NCI-H1105 treated with DMSO at 0.1 percent for 48 hours (cell line): ENCODE measurements around the gene CTNNA3.
A peak's percentile ranks its signal among the peaks of the same experiment; 100 is the strongest.
"Not testable (repeated sequence)": the region's sequence is repeated elsewhere in the genome, so short reads cannot be mapped to it uniquely, and the experiment has no call there.

ENCODE experiments used
- DNase-seq: peaks from one replicate; lab custom pipeline; 2025; lab: John Stamatoyannopoulos, UW

The CTNNA3 gene

GRCh38 chr10:67602268-67602950, 93.6 kb downstream of the CTNNA3 start:
- DNase-seq, result no peak

- DNase-seq, result no peak
Observed at GRCh38 chr10:67599597-67599996, 96.4 kb downstream of the CTNNA3 start.

GRCh38 chr10:67596641-67597040, 99.4 kb downstream of the CTNNA3 start:
- no peak for DNase-seq

GRCh38 chr10:67587771-67588170, 108.2 kb downstream of the CTNNA3 start:
- DNase-seq, result no peak

- DNase-seq, result no peak
Observed at GRCh38 chr10:67575532-67575931, 120.5 kb downstream of the CTNNA3 start.

GRCh38 chr10:67573484-67573883, 122.5 kb downstream of the CTNNA3 start:
- DNase-seq, result no peak

- DNase-seq, result no peak
Observed at GRCh38 chr10:67571503-67571902, 124.5 kb downstream of the CTNNA3 start.

DNA sequence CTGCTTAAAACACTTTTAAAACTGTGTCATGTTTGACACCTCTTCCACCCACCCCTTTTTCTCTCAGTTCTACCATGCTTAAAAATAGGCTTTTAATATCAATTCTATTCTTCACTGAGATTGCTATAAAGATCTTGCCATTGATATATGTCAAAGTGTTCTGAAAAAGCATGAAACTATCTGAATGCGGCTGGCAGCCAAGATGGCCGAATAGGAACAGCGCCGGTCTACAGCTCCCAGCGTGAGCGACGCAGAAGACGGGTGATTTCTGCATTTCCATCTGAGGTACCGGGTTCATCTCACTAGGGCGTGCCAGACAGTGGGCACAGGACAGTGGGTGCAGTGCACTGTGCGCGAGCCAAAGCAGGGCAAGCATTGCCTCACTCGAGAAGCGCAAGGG, 137.7 kb downstream of the CTNNA3 start:
- not testable (repeated sequence) for DNase-seq

DNA sequence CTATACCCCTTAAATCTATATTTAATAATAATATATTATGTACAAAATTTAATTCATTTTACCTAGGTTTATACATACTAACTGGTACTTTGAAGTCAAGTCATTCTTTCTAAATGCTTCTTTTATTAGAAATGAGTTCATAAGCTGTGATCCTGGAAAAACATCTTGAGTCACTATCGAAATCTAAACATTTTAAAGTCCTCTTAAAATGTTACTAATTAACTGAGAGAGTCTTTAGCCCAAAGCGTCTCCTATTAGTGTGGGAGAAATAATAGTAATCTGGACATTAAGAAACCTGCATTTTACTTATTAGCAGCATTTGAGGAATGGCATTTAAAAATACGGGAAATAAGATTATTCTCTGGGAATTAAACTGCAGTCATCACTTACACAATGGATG, 142.7 kb downstream of the CTNNA3 start:
- DNase-seq, result no peak

GRCh38 chr10:67550838-67551402, 145.1 kb downstream of the CTNNA3 start:
- no peak for DNase-seq

DNA sequence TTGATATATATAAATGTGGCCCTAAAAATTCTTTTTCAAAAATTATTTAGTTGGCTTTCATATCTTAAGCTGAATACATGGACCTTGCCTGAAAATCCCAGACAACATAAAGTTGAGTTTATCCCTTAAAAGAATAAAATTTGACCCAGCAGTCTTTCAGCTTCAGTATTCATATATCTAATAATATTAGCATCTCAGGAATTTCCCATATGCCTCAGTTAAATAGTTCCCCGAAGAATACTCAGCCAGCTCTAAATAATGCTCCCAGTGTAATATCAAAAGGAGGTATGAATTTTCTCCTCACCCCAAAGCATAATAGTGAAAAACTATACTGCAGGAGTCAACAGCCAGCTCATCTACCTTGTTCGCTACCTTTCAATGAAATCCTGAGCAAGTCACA, 145.9 kb downstream of the CTNNA3 start:
- DNase-seq, result no peak

GRCh38 chr10:67549390-67549789, 146.6 kb downstream of the CTNNA3 start:
- DNase-seq, result no peak

GRCh38 chr10:67541411-67541810, 154.6 kb downstream of the CTNNA3 start:
- no peak for DNase-seq

GRCh38 chr10:67539312-67539711, 156.7 kb downstream of the CTNNA3 start:
- DNase-seq, result no peak

DNA sequence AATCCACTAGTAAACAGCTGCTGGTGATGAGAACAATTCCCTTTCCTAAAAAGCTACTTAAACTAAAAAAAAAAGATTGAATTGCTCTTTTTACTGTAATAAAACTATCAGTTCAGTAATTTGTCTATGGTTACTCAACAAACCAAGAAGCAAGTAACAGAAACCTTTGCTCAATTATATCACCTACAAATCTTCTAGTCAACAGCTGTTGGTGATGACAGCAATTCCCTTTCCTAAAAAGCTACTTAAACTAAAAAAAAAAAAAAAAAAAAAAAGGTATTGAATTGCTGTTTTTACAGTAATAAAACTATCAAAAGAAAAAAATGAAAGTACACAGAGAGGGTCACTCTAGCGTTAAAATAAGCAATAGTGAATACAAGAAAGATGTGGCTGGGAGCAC, 158.1 kb downstream of the CTNNA3 start:
- no peak for DNase-seq

DNA sequence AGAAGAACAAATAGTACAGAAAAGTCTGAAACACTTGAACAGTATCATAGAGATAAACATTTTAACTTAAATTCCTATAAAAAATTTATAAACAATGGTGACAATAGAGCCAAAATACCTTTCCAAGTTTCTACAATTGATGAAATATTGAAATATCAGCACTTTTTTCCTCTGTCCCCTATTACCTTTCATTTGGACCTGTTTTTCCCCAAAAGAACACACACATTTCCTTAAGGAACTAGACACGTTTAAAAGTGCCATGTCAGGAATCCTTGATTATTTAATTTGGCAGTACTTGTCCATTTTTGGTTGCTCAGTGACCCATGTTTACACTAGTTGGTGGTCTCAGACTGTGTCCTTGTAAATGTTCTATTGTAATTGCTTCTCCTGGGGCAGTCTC, 162.6 kb downstream of the CTNNA3 start:
- DNase-seq, result no peak

DNA sequence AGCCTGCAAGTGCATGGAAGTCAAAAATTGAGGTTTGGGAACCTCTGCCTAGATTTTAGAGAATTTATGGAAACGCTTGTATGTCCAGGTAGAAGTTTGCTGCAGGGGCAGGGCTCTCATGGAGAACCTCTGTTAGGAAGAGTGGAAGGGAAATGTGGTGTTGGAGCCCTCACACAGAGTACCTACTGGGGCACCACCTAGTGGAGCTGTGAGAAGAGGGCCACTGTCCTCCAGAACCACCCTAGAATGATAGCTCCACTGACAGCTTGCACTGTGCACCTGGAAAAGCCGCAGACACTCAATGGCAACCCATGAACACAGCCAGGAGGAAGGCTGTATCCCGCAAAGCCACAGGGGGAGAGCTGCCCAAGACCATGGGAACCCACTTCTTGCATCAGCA, 165.0 kb downstream of the CTNNA3 start:
- DNase-seq, result not testable (repeated sequence)

- no peak for DNase-seq
Observed at GRCh38 chr10:67527351-67527750, 168.6 kb downstream of the CTNNA3 start.

GRCh38 chr10:67521546-67521945, 174.4 kb downstream of the CTNNA3 start:
- no peak for DNase-seq

DNA sequence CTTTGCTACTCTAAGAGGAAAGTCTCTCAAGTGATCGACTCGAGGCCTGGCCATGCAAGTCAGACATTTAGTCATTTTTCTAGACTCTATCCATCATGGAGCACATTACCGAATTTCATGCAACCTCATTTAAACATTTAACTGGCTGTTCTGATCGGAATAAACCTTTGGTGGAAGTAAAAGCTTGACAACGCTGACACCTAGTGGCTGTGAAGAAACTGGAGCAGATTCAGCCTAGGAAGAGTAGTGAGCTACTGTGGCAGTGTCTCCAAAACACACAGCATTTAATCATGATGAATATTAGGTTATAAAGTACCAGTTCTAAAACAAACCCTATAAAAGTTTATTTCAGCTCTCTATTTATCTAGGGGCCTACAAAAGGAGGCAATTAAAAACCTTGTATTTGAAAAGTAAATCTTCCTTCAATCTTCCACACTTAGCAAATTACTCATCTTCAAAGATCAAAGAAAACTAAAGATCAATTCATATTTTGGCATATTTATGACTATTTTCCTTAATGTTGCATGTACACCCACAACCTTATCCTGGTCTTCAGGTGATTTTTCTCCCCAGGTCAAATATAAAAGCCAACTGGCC, 175.0 kb downstream of the CTNNA3 start:
- peak; percentile 14 for DNase-seq

DNA sequence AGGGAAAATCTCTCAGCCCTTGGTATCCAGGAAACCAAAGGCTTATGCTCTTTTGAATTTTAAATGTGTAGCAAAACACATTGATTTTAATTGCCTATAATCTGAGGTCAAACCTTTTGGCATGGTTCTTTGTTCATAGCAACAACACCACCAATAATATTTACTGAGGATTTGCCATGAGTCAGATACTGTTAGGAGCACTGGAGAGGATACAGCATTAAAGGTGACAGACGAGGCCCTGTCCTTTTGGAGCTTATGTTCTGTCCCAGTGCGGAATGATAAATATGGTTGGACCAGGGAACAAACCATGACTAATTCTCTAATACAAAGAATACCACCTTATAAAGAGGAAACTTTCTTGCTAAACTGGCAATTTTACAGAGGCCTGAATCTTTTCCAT, 176.6 kb downstream of the CTNNA3 start:
- DNase-seq, result no peak

GRCh38 chr10:67518756-67519155, 177.2 kb downstream of the CTNNA3 start:
- no peak for DNase-seq

- DNase-seq, result no peak
Observed at GRCh38 chr10:67518043-67518442, 178.0 kb downstream of the CTNNA3 start.

- DNase-seq, result no peak
Observed at GRCh38 chr10:67506757-67507091, 189.3 kb downstream of the CTNNA3 start.
